AG10803 (cell line): ENCODE results near the gene GRM5.

Experiments used
- DNase-seq: peaks from one replicate; pipeline ENCODE4 v3.0.0; 2010; ENCODE audit warnings: low read depth
- H3K4me3 ChIP-seq: 2 replicates; pipeline ENCODE4 v1.5.1; 2011; ENCODE audit warnings: mild to moderate bottlenecking, low read length, control low read depth
- CTCF ChIP-seq: conservative IDR thresholded peaks from 2 replicates; pipeline ENCODE4 v1.5.1; 2011; ENCODE audit warnings: mild to moderate bottlenecking, low read length, control low read depth, inconsistent platforms

GRM5 gene

GRCh38 chr11:88655196-88655595 is 410.6 kb downstream of the GRM5 start:
- TF ChIP-seq CTCF, result no peak
- DNase-seq, result no peak
- no peak overlapping the region for H3K4me3 ChIP-seq

- DNase-seq, result no peak
- no peak for TF ChIP-seq CTCF
- no peak overlapping the region for H3K4me3 ChIP-seq
Measured at GRCh38 chr11:88651556-88651955, 414.2 kb downstream of the GRM5 start.

GRCh38 chr11:88644724-88645123 is 421.1 kb downstream of the GRM5 start:
- no peak overlapping the region for H3K4me3 ChIP-seq
- DNase-seq, result no peak
- TF ChIP-seq CTCF, result no peak

GRCh38 chr11:88632163-88632562 is 433.6 kb downstream of the GRM5 start:
- no peak overlapping the region for H3K4me3 ChIP-seq
- TF ChIP-seq CTCF, result no peak
- no peak for DNase-seq

DNA sequence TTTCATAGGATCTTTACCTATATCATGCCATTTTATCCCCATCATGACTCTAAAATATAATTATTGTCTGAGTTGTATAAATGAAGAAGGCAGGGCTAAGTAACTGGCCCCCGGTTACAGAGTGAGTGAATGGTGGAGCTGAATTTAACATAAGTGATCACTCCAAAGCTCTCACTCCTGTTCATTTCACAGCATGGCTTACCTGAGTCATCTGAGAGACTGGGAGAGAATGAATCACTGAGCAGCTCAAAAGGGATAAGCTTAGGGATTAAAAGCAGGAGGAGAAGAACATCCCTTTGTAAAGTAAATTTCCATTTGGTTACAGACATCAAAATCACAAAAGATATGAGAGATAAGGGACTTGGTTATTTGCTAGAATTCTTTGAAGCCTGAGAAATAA is 434.3 kb downstream of the GRM5 start:
- H3K4me3 ChIP-seq, result no peak overlapping the region
- no peak for TF ChIP-seq CTCF
- no peak for DNase-seq

- DNase-seq, result no peak
- H3K4me3 ChIP-seq, result no peak overlapping the region
- no peak for TF ChIP-seq CTCF
Measured at GRCh38 chr11:88629496-88629895, 436.3 kb downstream of the GRM5 start.

DNA sequence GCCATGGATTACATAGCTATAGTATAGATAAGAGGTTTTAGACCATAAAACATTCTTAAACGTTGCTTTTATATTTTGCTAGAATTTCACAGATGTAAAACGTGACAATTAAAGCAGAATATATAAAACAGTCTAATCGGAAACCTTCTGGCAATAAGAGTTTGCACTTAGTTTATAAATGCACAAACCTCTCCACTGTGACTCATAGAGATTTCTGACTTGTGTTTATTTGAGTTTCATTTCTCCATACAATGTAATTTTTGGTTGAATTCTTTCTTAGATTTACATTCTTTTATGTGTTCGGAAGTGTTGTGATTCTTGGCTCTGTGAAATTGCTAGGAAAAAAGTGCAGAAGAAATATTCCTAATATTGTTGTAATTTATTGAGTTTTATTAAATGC is 439.6 kb downstream of the GRM5 start:
- no peak overlapping the region for H3K4me3 ChIP-seq
- no peak for DNase-seq
- TF ChIP-seq CTCF, result no peak
